PC-3 (cell line): ENCODE data around the gene KRTCAP2.

Experiments
- EZH2 ChIP-seq: fragments of 300-600 bp; sonication (generic); IDR thresholded peaks from one replicate; pipeline ENCODE4 v1.6.1; 2017; ENCODE audit warnings: antibody characterized with exemption, mild to moderate bottlenecking, low read length; ENCODE audit not compliant: unreplicated experiment
- TF ChIP-seq, protein P1 (sequence below): fragments of 300-600 bp; sonication (generic); conservative IDR thresholded peaks from 2 replicates; pipeline ENCODE4 v1.5.1; 2017; ENCODE audit warnings: antibody characterized with exemption, low read depth, mild to moderate bottlenecking, low read length

DNA sequence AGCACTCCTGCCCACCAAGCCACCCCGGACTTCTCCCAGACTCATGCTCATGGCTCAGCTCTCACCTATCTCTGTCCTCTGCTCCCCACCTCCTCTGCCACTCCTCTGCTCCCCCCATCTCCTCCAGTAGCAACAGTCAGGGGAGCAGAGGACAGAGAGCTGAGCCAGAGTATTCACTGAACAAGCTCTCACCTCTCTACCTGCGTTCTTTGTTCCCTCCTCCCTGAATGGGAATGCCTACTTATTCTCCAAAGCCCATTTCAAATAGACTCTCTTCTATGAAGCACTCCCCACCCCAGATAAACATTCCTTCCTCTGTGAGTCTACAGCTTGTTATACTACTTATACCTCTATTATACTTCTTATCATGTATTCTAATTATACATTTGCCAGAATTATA is 51.9 kb downstream of the KRTCAP2 start:
- TF ChIP-seq, protein P1, sequence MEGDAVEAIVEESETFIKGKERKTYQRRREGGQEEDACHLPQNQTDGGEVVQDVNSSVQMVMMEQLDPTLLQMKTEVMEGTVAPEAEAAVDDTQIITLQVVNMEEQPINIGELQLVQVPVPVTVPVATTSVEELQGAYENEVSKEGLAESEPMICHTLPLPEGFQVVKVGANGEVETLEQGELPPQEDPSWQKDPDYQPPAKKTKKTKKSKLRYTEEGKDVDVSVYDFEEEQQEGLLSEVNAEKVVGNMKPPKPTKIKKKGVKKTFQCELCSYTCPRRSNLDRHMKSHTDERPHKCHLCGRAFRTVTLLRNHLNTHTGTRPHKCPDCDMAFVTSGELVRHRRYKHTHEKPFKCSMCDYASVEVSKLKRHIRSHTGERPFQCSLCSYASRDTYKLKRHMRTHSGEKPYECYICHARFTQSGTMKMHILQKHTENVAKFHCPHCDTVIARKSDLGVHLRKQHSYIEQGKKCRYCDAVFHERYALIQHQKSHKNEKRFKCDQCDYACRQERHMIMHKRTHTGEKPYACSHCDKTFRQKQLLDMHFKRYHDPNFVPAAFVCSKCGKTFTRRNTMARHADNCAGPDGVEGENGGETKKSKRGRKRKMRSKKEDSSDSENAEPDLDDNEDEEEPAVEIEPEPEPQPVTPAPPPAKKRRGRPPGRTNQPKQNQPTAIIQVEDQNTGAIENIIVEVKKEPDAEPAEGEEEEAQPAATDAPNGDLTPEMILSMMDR = no peak
- no peak for TF ChIP-seq EZH2
